Adrenal gland (tissue), 12 donors: ENCODE data around the gene ADIRF. TPM values are rescaled to one million over a fixed set of nuclear protein-coding genes. Genes with fewer than 3 reads are reported as not detected.
A peak's percentile ranks its signal among the peaks of the same experiment; 100 is the strongest.

Experiments used
- DNase-seq, 7 donors: peaks; one replicate each; pipeline ENCODE4 v3.0.0-alpha.2; 2019 to 2020
- H3K27ac ChIP-seq, 5 donors: fragments of 200-600 bp; sonication (generic) in 4 of 5; 1 replicate in 3 of 5; 2 replicates in 2 of 5; pipeline versions ENCODE4 v1.5.1 to v1.8.0; 2016 to 2020; ENCODE audit warnings: mild to moderate bottlenecking in 1 of 5
- H3K27me3 ChIP-seq: fragments of 200-600 bp; 2 replicates; pipeline ENCODE4 v1.8.0; 2021
- H3K36me3 ChIP-seq, 2 donors: fragments of 200-600 bp; replicated peaks in 1 of 2; 1 replicate in 1 of 2; 2 replicates in 1 of 2; pipeline versions ENCODE4 v1.5.1 to v1.8.0; 2018 to 2022
- H3K4me1 ChIP-seq, 2 donors: fragments of 200-600 bp; replicated peaks in 1 of 2; 1 replicate in 1 of 2; 2 replicates in 1 of 2; pipeline versions ENCODE4 v1.5.1 to v1.8.0; 2018 to 2021
- H3K4me3 ChIP-seq, 4 donors: fragments of 200-600 bp; sonication (generic) in 3 of 4; one replicate each; pipeline ENCODE4 v1.5.1; 2016 to 2018
- H3K9me3 ChIP-seq, 3 donors: fragments of 200-600 bp; sonication (generic) in 1 of 3; replicated peaks in 1 of 3; 1 replicate in 2 of 3; 2 replicates in 1 of 3; pipeline versions ENCODE4 v1.5.1 to v1.8.0; 2016 to 2021
- POLR2A ChIP-seq, 2 donors: fragments of 450-650 bp; IDR thresholded peaks; one replicate each; pipeline ENCODE4 v1.6.1; 2017; ENCODE audit warnings: antibody characterized with exemption in 2 of 2, mild to moderate bottlenecking in 2 of 2, moderate library complexity in 1 of 2
- WGBS, 4 donors: extraction: QIAGEN DNeasy Blood & Tissue Kit in 2 of 4; methylation state at CpG; one replicate each; pipeline versions ENCODE4 v1.1.5 to v1.1.7; 2013 to 2017; 5-methylcytosine and 5-hydroxymethylcytosine counted together
- intact Hi-C, 2 donors: fragments of 100-400 bp; cut with DNase I; formaldehyde crosslinking; loops; one replicate each; pipeline versions ENCODE4 v1.14.1 to v1.15.0; 2022 to 2023
- polyA plus RNA-seq, 3 donors: library from polyadenylated mRNA; stranded (reverse); fragments of 200-250 nt in 2 of 3; fragments of 350-450 nt in 1 of 3; fragmentation: Illumina TruSeq in 1 of 3; extraction: RNeasy Lipid Tissue Mini Kit (QIAGEN cat#74804) in 1 of 3; gene quantifications; one replicate each; pipeline ENCODE4 v1.2.3, GENCODE V29; 2013 to 2014
- total RNA-seq, 9 donors: library from RNA; depleted of rRNA in 4 of 9; stranded (reverse); fragments of >200 nt in 4 of 9; fragments of 120-200 nt in 1 of 9; fragmentation: NEBNext Ultra II Directional in 1 of 9; extraction: Animal tissue kit (Norgen Biotek cat#: 25700) in 1 of 9; gene quantifications; one replicate each; pipeline versions ENCODE4 v1.1.0 to v1.2.4, GENCODE V29; 2013 to 2023
- TF ChIP-seq, protein P1 (sequence below), 6 experiments: fragments of 450-650 bp in 4 of 6; fragments of 200-600 bp in 2 of 6; sonication (generic) in 1 of 6; IDR thresholded peaks; 1 replicate in 5 of 6; 2 replicates in 1 of 6; pipeline versions ENCODE4 v1.5.1 to v1.8.0; 2016 to 2021; ENCODE audit warnings: antibody characterized with exemption in 6 of 6, mild to moderate bottlenecking in 2 of 6, moderate library complexity in 1 of 6
- donor health status: healthy with polysubstance abuse.
- donor health status: Bipolar disorder and iron deficiency.
- donor health status: DM: yes; HTN: yes; CAD: no.
- donor health status: DM: no; HTN: no; CAD: no.
- donor health status: DM: no; HTN: no; CAD: no.
- donor health status: DM: yes; HTN: yes; CAD: no.

ADIRF gene
- total and polyA plus RNA-seq, 12 donors, result 3.3 to 592 (median 22.6) TPM

DNA sequence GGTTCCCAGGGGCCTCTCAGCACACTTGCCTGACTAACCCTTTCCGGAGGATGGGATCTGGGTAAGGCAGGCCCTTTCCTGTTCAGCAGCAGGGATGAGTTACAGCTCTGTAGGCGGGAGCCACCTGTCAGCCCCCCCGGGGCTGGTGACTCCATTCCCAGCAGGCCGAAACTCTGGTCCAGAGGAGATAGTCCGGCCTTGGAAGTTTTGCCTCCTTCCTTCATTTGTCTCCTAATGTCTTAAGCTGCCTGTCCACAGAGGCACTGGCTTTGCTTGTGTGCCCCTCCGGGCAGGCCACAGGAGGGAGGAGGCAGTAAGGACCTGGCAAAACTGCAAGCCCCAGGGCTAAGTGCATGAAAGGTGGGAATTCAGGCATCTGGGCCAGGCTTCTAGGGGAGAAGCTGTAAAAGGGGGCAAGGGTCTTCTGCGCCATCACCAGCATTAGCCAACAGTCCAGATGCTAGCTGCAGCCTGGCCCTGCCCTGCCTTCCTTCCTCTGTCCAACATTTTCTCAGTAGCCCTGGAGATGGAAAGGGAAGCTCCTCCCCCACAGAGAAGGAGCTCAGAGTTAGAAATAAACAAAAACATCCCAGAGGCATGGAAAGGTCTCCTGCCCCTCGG, 1.2 kb downstream of the ADIRF start:
- no peaks in the 10 kb centered on the region for H3K27me3 ChIP-seq
- no peaks in the 10 kb centered on the region for H3K36me3 ChIP-seq
- 46 to 71% (median 59%) methylated on average over 2 to 8 of the region's 8 CpGs for WGBS, 4 donors
- TF ChIP-seq, protein P1, sequence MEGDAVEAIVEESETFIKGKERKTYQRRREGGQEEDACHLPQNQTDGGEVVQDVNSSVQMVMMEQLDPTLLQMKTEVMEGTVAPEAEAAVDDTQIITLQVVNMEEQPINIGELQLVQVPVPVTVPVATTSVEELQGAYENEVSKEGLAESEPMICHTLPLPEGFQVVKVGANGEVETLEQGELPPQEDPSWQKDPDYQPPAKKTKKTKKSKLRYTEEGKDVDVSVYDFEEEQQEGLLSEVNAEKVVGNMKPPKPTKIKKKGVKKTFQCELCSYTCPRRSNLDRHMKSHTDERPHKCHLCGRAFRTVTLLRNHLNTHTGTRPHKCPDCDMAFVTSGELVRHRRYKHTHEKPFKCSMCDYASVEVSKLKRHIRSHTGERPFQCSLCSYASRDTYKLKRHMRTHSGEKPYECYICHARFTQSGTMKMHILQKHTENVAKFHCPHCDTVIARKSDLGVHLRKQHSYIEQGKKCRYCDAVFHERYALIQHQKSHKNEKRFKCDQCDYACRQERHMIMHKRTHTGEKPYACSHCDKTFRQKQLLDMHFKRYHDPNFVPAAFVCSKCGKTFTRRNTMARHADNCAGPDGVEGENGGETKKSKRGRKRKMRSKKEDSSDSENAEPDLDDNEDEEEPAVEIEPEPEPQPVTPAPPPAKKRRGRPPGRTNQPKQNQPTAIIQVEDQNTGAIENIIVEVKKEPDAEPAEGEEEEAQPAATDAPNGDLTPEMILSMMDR (IDR thresholded peaks at IDR 0.05), result no peak
- TF ChIP-seq POLR2A (IDR thresholded peaks at IDR 0.05), result no peak
- peak overlapping the region in 1 of 4 donors; percentile 74 for H3K4me3 ChIP-seq
- intact Hi-C loops, result no loop called here
- H3K9me3 ChIP-seq, result no peaks in the 10 kb centered on the region
- peaks cover 33 to 55% of the 10 kb centered on the region in 2 donors for H3K4me1 ChIP-seq
- peak overlapping the region in 4 of 5 donors; percentile 91 to 98 (median 96) for H3K27ac ChIP-seq
- peak in 4 of 7 donors; percentile 28 to 56 (median 34) for DNase-seq

DNA sequence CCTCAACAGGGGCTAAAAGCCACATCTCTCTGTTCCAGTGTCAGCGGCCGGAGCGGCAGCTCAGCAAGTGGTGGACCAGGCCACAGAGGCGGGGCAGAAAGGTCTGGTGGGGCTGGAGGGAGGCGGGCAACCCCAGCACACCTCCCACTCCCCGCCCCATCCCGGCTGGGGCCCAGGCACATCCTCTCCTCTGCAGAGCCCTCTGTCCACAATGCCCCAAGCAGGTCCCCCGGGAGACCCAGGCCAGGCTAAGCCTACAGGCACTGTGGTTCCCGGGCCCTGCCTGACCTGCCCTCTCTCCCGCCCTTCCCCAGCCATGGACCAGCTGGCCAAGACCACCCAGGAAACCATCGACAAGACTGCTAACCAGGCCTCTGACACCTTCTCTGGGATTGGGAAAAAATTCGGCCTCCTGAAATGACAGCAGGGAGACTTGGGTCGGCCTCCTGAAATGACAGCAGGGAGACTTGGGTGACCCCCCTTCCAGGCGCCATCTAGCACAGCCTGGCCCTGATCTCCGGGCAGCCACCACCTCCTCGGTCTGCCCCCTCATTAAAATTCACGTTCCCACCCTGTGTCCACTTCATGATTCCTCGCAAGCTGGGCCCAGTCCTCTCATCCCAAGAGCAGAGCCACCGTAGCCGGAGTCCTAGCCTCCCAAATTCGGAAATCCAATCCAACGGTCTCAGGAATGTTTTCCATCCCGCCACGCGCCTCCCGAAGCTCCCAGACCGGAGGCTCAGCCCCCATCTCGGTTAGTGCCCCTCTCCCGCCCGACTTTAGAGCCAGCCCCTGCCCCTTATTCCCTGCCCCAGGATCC, 2.1 kb downstream of the ADIRF start:
- 10 to 38% (median 22%) methylated on average over 3 to 30 of the region's 30 CpGs for WGBS, 4 donors
- H3K27ac ChIP-seq, result peak overlapping the region; percentile 75 to 98 (median 96)
- H3K27me3 ChIP-seq, result no peaks in the 10 kb centered on the region
- peak overlapping the region in 3 of 4 donors; percentile 69 to 74 (median 70) for H3K4me3 ChIP-seq
- TF ChIP-seq, protein P1 (IDR thresholded peaks at IDR 0.05), result no peak
- TF ChIP-seq POLR2A (IDR thresholded peaks at IDR 0.05), result peak in 1 of 2 donors; percentile 47
- H3K4me1 ChIP-seq, result peaks cover 33 to 55% of the 10 kb centered on the region in 2 donors
- H3K36me3 ChIP-seq, result no peaks in the 10 kb centered on the region
- intact Hi-C loops, result no loop called here
- no peaks in the 10 kb centered on the region for H3K9me3 ChIP-seq
- DNase-seq, result peak; percentile 58 to 87 (median 76)

DNA sequence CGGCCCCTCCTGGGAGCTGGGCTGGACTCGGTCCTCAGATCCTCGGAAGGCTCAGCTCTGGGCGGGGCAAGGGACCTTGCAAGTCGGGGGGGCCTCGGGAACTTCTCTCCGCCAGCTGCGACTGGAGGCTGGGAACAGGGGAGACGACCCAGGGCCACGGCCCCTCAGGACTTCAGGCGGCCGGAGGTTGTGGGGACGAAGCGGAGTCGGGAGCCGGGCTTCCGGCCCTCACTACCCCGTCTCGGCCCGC, 2.6 kb downstream of the ADIRF start:
- intact Hi-C loops, result no loop called here
- Histone ChIP-seq H3K36me3 (no peaks in the 10 kb centered on the region), H3K9me3 (no peaks in the 10 kb centered on the region), H3K4me1 (peaks cover 33 to 52% of the 10 kb centered on the region in 2 donors), H3K27ac (peak overlapping the region; percentile 75 to 98 (median 96)), H3K27me3 (no peaks in the 10 kb centered on the region), H3K4me3 (peak overlapping the region in 3 of 4 donors; percentile 69 to 74 (median 70))
- TF ChIP-seq, protein P1 (IDR thresholded peaks at IDR 0.05), result no peak
- TF ChIP-seq POLR2A (IDR thresholded peaks at IDR 0.05), result peak; percentile 82 to 93
- no peak for DNase-seq
- WGBS, 4 donors, result 0 to 3% (median 1%) methylated on average over 10 to 20 of the region's 20 CpGs; no CpG with 5 or more reads in 1 of the 4 donors

DNA sequence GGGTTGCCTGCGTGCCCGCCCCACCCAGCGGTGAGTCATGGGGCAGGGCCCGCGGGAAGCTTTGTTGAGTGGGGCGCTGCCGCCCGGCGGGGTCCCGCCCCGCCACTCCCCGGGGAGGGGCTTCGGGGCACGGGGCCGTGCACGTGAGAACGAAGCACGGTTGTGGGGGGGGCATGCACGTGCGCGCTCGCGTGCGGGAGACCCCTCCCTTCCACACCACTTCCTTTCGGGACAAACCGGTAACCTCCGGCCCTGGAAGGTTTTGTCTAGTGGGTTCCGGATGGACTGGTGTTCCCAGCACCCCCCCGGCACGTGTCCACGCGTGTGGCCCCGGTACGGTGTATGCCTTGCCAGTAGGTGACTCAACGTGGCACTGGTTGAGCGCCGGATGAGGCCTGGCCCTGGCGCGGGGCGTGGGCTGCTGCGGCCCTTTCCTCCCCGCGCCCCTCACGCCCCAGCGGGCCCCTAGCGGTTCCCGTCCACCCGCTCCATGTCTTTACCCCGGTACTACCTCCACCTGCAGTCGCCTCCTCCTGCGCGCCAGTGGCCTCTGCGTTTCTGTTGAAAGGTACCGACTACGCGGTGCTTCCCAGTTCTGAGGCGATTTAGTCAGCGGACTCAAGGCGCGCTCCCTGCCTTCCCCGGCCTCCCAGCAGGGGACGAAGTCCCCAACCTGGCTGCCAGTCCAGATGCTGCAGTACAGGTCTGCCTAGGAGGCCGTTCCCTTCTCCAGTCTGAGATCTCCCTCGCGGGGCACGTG, 3.1 kb downstream of the ADIRF start:
- peak in 1 of 2 donors; percentile 17 for TF ChIP-seq POLR2A (IDR thresholded peaks at IDR 0.05)
- TF ChIP-seq, protein P1 (IDR thresholded peaks at IDR 0.05), result peak in 4 of 6 experiments; percentile 34 to 50 (median 44)
- no peaks in the 10 kb centered on the region for H3K9me3 ChIP-seq
- H3K27ac ChIP-seq, result peak overlapping the region; percentile 75 to 98 (median 96)
- peak overlapping the region in 2 of 4 donors; percentile 70 to 74 for H3K4me3 ChIP-seq
- intact Hi-C loops, result no loop called here
- peaks cover 28 to 47% of the 10 kb centered on the region in 2 donors for H3K4me1 ChIP-seq
- no peaks in the 10 kb centered on the region for H3K27me3 ChIP-seq
- H3K36me3 ChIP-seq, result no peaks in the 10 kb centered on the region
- WGBS, 4 donors, result 0 to 20% (median 9%) methylated on average over 12 to 66 of the region's 66 CpGs
- peak; percentile 93 to 97 (median 94) for DNase-seq
